C1 segment of cervical spinal cord (tissue), 14 donors: Measurements from ENCODE around the gene RBM5.

ENCODE experiments used
- DNase-seq, 14 donors: peaks; one replicate each; lab custom pipeline; 2025; lab: John Stamatoyannopoulos, UW

Gene RBM5

DNA sequence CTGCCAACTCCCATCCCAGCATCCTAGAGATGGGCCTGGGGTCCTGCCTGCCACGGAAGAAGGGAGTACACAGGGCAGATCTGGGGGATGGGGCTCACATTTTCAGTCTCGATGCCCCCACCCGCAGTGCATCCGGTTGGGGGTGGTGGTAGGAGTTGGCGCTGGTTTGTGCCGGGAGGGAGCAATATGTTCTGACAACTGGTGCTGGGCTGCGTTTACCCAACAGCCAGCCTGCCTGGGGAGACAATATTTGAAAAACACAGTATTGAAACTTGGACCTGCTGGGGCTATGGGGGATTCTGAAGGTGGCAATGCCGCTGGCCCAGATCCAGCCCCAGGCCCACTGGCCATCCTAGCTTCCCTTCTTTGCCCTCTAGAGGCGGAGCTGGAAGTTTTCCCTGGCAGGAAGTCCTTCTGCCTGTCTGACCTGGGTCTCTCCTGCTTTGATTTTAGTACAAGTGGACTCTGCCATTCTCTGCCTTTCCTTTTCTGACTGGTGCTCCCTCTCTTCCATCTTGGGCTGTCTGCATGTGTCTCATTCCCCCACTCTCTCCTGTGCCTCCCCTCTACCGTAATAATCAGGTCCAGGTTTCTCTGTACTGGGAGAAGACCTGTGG lies 69.9 kb downstream of the RBM5 start:
- DNase-seq: no peak

DNA sequence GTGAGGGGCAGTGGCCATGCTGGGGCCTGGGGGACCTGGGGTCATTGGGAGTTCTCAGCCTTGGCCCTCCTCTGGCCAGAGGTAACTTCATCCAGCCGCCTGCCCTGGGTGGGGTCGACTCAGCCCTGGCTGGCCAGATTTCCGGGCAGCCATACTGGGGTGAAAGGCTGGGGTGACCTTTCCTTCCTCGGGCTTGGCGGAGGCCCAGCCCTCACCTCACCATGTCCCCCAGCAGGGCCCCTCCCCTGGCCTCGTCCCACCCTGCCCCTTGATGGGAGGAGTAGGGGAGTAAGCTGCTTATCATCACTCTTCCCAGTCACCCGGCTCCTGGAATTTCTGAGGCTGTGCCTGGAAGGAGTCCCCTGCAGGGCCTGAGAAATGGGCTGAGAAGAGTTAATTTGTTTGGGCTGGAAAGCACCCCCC lies 71.9 kb downstream of the RBM5 start:
- no peak for DNase-seq

DNA sequence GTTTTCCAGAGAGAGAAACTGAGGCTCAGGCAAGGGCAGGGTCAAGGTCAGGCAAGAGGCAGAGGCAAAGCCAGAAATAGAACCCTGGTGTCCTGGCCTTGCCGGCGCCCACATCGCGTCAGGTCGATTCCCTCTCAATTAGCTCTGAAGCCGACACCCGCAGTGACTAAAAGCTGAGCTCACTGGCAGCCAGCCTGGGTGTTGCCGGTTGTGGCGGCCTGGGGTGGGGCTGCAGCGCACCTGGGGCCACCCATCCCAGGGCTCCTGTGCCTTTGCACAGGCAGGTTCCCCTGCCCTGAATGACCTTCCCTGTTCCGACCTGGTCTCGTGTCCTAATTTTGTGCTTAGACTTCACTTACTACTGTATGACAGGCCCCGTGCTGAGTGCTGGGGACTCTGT lies 72.6 kb downstream of the RBM5 start:
- no peak for DNase-seq

DNA sequence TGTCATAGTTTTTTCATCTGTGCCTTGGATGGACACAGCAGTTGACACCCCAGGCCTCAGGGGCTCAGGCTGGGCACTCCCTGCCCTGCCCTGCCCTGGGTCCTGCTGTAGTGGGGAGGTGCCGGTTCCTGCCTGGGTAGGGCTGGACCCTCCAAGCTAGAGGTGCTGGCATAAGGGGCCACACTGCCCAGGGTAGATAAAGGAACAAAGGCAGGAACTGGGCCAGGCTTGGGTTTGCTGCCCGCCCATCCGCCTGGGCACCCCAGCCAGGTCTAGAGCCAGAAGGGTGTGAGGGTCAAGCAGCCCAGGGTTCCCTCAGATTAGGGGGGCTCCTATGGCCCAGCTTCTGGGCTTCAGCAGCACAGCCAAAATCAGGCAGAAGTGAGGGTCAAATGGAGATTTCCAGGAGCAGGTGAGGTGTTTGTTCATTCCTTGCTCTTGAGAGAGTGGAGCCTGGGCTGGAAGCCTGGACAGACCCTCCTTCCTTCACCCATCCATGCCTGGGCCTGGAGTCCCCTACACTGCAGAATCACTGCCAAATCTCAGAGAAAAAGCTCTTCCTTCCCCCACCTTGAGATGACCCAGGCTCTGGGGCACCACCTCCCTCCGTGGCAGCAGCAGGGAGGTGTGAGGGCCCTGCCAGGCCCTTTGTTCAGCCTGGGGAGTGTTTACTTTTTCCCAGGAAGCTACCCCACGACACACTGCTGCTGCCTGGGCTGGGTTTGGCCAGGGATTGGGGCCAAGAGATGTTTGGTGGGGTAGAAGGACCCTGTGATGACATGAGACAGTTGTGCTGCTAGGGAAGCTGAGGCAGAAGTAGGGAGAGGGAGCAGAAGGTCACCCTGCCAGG lies 73.5 kb downstream of the RBM5 start:
- DNase-seq: no peak

DNA sequence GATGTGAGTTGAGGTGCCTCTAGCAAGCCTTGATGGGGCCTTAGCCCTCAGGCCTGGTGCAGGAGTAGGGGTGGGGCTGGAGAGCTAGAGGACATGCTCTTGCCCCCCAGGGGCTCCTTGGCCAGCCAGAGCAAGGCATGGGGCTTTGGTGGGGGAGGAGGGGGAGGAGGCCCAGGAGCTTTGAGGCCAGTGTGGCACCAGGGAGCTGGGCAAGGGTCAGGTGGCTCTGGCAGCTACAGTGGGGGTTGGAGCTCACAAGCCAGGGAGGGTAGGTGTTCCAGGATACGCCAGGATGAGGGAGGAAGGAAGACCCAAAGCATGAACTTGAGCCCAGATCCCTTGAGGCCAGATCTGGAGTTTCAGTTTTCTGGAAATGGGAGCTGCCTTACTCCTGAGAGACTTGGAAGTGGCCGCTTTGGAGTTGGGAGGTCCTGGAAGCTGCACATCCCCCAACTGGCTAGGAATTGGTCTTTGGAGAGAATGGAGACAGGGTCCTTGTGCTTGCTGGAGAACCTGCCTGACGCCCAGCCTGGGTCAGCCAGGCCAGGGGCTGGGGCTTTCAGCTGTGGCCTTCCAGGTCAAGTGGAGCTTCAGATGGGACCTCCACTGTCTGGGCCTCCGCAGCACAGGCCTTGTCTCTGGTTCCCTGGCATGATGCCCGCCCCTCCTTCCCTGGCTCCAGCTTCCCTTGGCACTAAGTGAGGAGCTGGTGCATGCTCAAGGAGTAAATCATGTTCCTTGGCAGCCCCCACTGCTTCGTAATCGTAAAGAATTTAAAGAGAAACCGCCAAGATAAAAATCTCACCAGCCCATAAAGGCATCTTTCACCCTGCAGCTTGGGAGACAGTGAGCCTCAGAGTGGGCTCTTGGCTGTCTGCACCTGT lies 75.1 kb downstream of the RBM5 start:
- peak in 9 of 14 donors; percentile 2 to 49 (median 18) for DNase-seq

DNA sequence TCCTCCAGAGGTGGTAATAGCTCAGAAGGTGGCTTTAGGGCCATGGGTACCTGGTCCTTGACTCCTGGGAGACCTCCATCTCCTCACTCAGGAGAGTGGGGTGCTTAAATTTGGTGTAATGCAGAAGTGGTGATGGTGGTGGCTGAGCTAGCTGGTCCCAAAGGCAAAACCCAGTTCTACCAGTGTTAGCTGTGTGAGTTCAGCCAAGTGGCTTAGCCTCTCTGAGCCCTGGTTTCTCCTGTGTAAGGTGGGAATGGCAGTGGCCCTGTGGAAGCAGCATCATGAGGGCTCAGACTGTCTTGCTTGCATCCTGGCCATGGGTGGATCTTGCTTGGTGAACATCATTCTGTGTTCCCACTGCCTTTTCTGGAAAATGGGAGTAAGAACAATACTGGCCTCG lies 75.8 kb downstream of the RBM5 start:
- no peak for DNase-seq

DNA sequence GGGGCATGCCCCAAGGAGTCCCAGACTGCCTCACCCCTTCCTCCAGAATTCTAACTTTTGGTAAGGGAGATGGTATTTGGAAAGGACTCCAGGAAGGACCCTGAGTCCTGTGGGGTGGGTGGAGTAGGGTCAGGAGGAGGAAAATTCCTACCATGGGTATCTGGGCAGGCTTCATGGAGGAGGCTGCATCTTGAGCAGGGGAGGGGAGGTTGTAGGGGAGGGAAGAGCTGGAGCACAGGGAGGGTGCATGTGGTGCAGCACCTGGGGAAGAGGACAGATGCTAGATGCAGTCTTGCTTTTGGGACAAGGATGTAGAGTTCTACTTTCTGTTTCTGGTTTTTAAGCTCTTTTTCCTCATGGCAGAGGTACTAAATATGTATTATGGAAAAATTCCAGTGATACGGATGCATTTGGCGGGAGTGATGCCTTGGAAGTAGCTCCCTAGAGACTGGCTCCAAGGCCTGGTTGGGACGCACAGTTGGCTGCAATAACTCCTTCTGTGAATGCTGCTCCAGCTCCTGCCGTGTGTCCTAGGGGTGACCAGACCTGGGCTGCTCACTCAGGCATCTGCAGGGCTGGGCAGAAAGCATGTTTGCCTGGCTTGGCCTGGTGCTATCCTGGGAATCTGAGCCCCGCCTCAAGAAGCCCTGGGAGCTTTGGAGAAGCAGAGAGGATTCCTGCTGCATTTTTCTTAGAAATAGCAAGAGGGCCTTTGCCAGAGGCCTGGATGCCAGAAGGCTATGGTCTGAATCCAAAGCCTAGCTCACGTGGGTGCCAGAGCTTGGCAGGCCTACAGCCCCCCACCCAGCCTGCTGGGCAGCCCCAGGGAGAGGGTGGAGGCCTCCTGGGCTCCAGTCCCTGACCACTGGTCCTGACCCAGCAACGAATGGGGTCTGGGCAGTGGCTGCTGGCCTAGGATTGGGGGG lies 76.5 kb downstream of the RBM5 start:
- DNase-seq: peak in 10 of 14 donors; percentile 11 to 70 (median 46)

DNA sequence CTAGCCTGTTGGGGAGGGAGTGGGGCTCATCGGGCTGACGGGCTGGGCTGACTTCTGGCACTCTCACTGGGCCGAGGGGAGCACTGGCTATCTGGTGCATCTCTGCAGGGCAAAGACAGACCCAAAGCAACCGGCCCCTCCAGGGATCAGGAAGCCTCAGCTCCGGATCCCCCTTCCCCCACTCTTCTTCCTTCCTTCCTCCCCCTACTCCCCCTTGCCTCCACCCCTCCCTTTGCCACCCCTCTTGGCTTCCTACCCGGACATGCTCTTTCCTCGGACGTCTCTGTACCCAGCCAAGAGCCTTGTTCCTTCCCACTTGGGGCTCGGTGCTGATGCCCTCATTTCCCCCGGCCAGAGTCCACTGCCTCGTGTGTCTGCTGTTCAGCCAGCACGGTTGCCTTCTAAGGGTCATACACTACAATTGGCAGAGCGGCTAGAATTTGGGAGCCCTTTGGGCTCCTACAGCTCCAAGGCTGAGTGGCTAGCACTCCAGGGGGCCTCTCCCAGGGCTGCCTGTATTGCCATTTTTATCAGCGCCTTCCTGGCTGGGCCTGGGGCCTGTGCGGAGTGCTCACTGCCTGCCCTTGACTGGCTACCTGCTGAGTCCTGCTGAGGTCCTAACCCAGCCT lies 77.3 kb downstream of the RBM5 start:
- peak in 3 of 14 donors; percentile 35 to 50 (median 41) for DNase-seq

DNA sequence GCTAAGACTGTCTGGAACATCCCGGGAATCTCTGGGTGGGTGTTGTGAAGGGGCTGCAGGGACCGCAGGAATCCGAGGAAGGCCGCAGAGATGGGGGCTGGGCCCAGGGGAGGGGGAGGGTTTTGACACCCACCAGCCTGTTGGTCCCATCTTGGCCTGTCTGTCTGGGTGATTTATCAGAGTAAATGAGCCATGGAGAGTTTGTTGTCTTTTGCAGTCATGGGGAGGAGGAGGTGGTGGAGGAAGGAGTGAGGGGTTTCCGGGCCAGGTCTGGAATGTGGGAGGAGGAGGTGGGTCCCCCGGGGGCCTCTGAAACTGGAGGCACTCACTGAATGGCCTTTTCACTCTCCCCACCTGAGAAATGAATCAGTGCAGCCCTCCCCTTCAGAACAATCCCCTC lies 77.9 kb downstream of the RBM5 start:
- no peak for DNase-seq

DNA sequence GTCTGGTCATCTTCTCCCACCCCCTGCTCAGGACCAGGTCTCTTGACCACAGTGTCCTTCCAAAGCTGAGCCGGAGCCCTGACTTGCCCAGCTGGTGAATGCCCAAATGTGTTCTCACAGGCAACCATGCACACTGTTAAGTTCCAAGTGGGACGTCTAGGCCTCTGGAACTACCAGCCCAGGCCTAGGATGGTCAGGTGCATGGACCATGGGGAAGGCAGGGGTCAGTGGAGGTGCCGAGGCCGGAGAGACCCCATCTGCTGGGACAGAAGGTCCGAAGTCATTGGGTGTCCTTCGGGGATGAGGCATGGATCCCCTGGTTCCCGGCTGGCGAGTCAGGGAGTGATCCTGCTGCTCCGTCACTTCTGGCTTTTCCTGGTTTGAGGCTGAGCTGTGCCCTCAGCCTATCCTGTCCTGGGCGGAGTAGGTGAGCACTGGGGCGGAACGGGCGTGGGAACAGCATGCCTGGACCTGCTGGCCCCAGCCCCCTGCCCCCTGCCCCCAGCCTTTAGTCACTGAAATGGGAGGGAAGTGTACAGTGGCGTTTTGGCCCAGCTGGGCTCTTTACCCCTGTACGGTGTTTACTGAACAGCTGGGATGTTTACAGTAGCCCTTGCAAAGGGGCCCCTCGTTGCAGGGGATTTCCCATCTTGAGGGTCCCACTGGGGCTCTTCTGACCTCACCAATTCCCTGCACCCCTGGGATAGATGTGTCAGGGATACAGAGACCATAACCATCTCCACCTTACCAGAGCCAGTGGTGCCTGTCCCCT lies 78.5 kb downstream of the RBM5 start:
- no peak for DNase-seq

DNA sequence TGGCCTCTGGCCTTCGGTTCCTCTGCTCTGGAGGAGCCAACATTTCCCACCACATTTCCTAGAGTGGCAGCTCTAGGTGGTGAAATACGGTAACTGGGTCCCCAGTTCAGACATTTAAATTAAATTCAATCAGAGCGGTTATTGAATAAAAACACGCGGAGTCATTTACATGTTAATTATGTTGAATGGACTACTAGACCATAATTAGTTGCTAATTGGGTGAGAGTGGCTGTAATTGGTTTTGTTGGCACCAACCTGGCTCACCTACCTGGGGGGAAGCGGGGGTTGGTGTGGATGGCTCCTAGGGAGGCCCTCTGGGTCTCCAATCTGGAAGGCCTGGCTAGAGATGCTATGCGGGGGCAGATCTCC lies 79.1 kb downstream of the RBM5 start:
- DNase-seq: no peak

DNA sequence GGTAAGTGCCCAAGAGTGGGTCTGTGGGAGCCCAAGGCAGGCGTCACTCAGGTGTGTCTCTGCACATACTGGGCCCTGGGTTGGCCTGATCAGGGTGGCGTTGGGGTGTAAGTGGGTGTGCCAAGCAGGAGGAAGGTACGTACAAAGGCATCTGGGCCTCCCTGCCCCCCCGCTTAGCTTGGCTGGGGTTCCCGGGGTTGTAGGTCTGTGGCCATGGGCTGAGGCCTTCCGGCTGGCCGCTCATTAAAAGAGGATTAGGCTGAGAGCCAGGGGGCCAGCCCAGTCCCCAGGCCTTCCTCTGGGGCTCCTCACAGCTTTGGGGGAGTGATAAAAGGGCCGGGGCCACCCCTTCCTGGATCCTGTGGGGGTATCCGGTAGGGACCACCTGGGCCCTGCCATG lies 79.7 kb downstream of the RBM5 start:
- DNase-seq: no peak
